Upper lobe of left lung (tissue), 6 donors: ENCODE data around the gene MRPL1. TPM values are rescaled to one million over a fixed set of nuclear protein-coding genes. Genes with fewer than 3 reads are reported as not detected.

Experiments
- ATAC-seq, 2 donors: fragments of 200-7000 bp; cut with Tn5 transposase; one replicate each; pipeline ENCODE4 v1.9.1; 2022; ENCODE audit warnings: mild to moderate bottlenecking in 2 of 2, moderate library complexity in 2 of 2; ENCODE audit not compliant: low FRiP score in 2 of 2
- DNase-seq, 2 donors: peaks; one replicate each; pipeline ENCODE4 v3.0.0-alpha.2; 2019 to 2020
- H3K27ac ChIP-seq, 4 donors: fragments of 200-600 bp; sonication (generic); one replicate each; pipeline ENCODE4 v1.5.1; 2016 to 2019
- H3K27me3 ChIP-seq, 4 donors: fragments of 200-600 bp; sonication (generic); one replicate each; pipeline ENCODE4 v1.5.1; 2017 to 2019
- H3K36me3 ChIP-seq, 4 donors: fragments of 200-600 bp; sonication (generic); one replicate each; pipeline ENCODE4 v1.5.1; 2016 to 2019
- H3K4me1 ChIP-seq, 4 donors: fragments of 200-600 bp; sonication (generic); one replicate each; pipeline ENCODE4 v1.5.1; 2018 to 2019
- H3K4me3 ChIP-seq, 4 donors: fragments of 200-600 bp; sonication (generic); one replicate each; pipeline ENCODE4 v1.5.1; 2017 to 2019; ENCODE audit warnings: mild to moderate bottlenecking in 2 of 4, moderate library complexity in 1 of 4
- H3K9me3 ChIP-seq, 4 donors: fragments of 200-600 bp; sonication (generic); one replicate each; pipeline ENCODE4 v1.5.1; 2018 to 2019
- CTCF ChIP-seq, 6 experiments: fragments of 450-650 bp in 4 of 6; fragments of 200-600 bp in 2 of 6; sonication (generic) in 2 of 6; IDR thresholded peaks; one replicate each; pipeline ENCODE4 v1.5.1; 2016 to 2019; ENCODE audit warnings: antibody characterized with exemption in 6 of 6
- EP300 ChIP-seq, 4 donors: sonication (generic); formaldehyde crosslinking; IDR thresholded peaks; one replicate each; pipeline ENCODE4 v1.5.1; 2017; ENCODE audit warnings: antibody characterized with exemption in 4 of 4, control low read depth in 2 of 4
- POLR2A ChIP-seq, 4 donors: fragments of 450-650 bp; IDR thresholded peaks; one replicate each; pipeline ENCODE4 v1.5.1; 2016 to 2017; ENCODE audit warnings: antibody characterized with exemption in 4 of 4, mild to moderate bottlenecking in 2 of 4
- POLR2AphosphoS5 ChIP-seq, 2 donors: sonication (generic); formaldehyde crosslinking; IDR thresholded peaks; one replicate each; pipeline ENCODE4 v1.5.1; 2017; ENCODE audit warnings: antibody characterized with exemption in 2 of 2
- WGBS, 2 donors: methylation state at CpG; one replicate each; pipeline ENCODE4 v1.1.5; 2017 to 2018; 5-methylcytosine and 5-hydroxymethylcytosine counted together
- total RNA-seq, 6 donors: library from RNA; depleted of rRNA in 4 of 6; stranded (reverse); fragments of >200 nt in 4 of 6; gene quantifications; one replicate each; pipeline versions ENCODE4 v1.1.0 to v1.2.1, GENCODE V29; 2016 to 2021
- donor health status: DM: no; HTN: no; CAD: no; lungs with moderate emphysema.
- donor health status: DM: no; HTN: yes; CAD: no; lungs with severe emphysema.

Gene MRPL1
- total RNA-seq, 6 donors from 2014 or later, result 4.1 to 26.5 (median 16.8) TPM

DNA sequence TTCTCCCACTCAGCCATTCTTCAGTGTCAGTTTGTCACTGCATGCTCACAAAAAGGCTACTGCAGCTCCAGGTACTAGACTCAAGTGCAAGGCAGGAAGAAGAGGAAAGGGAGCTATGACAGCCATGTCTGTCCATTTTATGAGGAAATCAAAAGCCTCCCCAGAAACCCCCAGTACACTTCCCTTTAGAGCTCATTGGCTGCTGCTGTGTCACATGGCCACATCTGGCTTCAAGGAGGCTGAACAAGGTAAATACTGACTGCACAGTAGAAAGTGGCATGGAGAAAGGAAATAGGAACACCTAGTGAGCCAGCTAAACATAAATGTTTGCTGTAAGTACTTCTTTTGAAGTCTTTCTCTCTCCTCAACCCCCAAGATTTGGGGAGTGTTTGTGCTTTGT is 127.3 kb downstream of the MRPL1 start:
- no peaks in the 10 kb centered on the region for H3K36me3 ChIP-seq
- H3K9me3 ChIP-seq, result no peaks in the 10 kb centered on the region
- no peak overlapping the region for H3K27ac ChIP-seq
- H3K4me3 ChIP-seq, result no peak overlapping the region
- no peak for ATAC-seq
- no peaks in the 10 kb centered on the region for H3K27me3 ChIP-seq
- TF ChIP-seq CTCF (IDR thresholded peaks at IDR 0.05) (no peak), EP300 (IDR thresholded peaks at IDR 0.05) (no peak), POLR2A (IDR thresholded peaks at IDR 0.05) (no peak), POLR2AphosphoS5 (IDR thresholded peaks at IDR 0.05) (no peak)
- H3K4me1 ChIP-seq, result no peaks in the 10 kb centered on the region
- DNase-seq, result no peak

- no peaks in the 10 kb centered on the region for H3K27me3 ChIP-seq
- ATAC-seq, result no peak
- no peak for TF ChIP-seq CTCF (IDR thresholded peaks at IDR 0.05)
- TF ChIP-seq POLR2AphosphoS5 (IDR thresholded peaks at IDR 0.05), result no peak
- TF ChIP-seq EP300 (IDR thresholded peaks at IDR 0.05), result no peak
- TF ChIP-seq POLR2A (IDR thresholded peaks at IDR 0.05), result no peak
- no peaks in the 10 kb centered on the region for H3K36me3 ChIP-seq
- H3K27ac ChIP-seq, result no peak overlapping the region
- no peak overlapping the region for H3K4me3 ChIP-seq
- no peaks in the 10 kb centered on the region for H3K9me3 ChIP-seq
- no peak for DNase-seq
- H3K4me1 ChIP-seq, result no peaks in the 10 kb centered on the region
Observed at GRCh38 chr4:77990456-77990855, 127.8 kb downstream of the MRPL1 start.

GRCh38 chr4:77990904-77991358 is 128.3 kb downstream of the MRPL1 start:
- H3K36me3 ChIP-seq, result no peaks in the 10 kb centered on the region
- no peaks in the 10 kb centered on the region for H3K4me1 ChIP-seq
- 38 to 52% methylated on average over 2 of the region's 2 CpGs for WGBS, 2 donors
- no peaks in the 10 kb centered on the region for H3K9me3 ChIP-seq
- ATAC-seq (no peak), DNase-seq (no peak)
- no peak overlapping the region for H3K4me3 ChIP-seq
- H3K27ac ChIP-seq, result no peak overlapping the region
- no peak for TF ChIP-seq POLR2AphosphoS5 (IDR thresholded peaks at IDR 0.05)
- TF ChIP-seq POLR2A (IDR thresholded peaks at IDR 0.05), result no peak
- no peak for TF ChIP-seq EP300 (IDR thresholded peaks at IDR 0.05)
- no peaks in the 10 kb centered on the region for H3K27me3 ChIP-seq

DNA sequence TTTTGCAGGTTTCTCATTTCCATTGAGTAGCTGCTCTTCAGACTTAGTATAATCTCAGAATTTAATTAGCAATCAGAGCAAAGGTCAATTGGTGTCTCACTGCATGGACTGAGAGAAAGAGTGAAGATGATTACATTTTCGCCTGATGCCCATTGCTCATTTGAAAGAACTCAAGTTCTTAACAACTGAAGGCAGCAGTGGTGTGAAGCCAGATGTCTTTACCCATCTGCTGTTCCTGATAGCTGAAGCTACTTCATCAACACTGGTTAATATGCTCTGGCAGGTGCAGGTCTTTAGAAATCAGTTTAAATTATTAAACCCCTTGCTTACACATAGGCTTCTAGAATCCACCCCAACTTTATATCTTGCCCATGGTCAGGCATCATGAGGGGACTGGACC is 130.0 kb downstream of the MRPL1 start:
- WGBS, 2 donors, result 92 to 96% methylated on average over 1 of the region's 1 CpG
- Histone ChIP-seq H3K36me3 (no peaks in the 10 kb centered on the region), H3K9me3 (no peaks in the 10 kb centered on the region), H3K27ac (no peak overlapping the region), H3K4me3 (no peak overlapping the region), H3K4me1 (no peaks in the 10 kb centered on the region), H3K27me3 (no peaks in the 10 kb centered on the region)
- ATAC-seq (no peak), DNase-seq (no peak)
- TF ChIP-seq POLR2A (IDR thresholded peaks at IDR 0.05), result no peak
- no peak for TF ChIP-seq POLR2AphosphoS5 (IDR thresholded peaks at IDR 0.05)
- TF ChIP-seq EP300 (IDR thresholded peaks at IDR 0.05), result no peak
- TF ChIP-seq CTCF (IDR thresholded peaks at IDR 0.05), result no peak

GRCh38 chr4:77994194-77994721 is 131.6 kb downstream of the MRPL1 start:
- Histone ChIP-seq H3K9me3 (no peaks in the 10 kb centered on the region), H3K36me3 (no peaks in the 10 kb centered on the region), H3K27me3 (no peaks in the 10 kb centered on the region), H3K27ac (no peak overlapping the region), H3K4me3 (no peak overlapping the region), H3K4me1 (no peaks in the 10 kb centered on the region)
- DNase-seq (no peak), ATAC-seq (peak in 1 of 2 donors; percentile 34)
- no peak for TF ChIP-seq POLR2A (IDR thresholded peaks at IDR 0.05)
- peak in 3 of 6 experiments; percentile 33 to 43 (median 42) for TF ChIP-seq CTCF (IDR thresholded peaks at IDR 0.05)
